Measurements from ENCODE around the gene RIC8B.
A peak's percentile ranks its signal among the peaks of the same experiment; 100 is the strongest.

RIC8B gene

GRCh38 chr12:106839333-106839732 is 64.9 kb downstream of the RIC8B start:
- no peak overlapping the region for H2BK120ac ChIP-seq (ENCODE audit: low read depth, low read length)
- H4K8ac ChIP-seq (ENCODE audit: low read depth, low read length) = no peak overlapping the region
- no peaks in the 10 kb centered on the region for H3K79me1 ChIP-seq (ENCODE audit: low read depth, low read length)
- no peaks in the 10 kb centered on the region for H3K9me3 ChIP-seq (replicated peaks in 1 of 2; ENCODE audit: control insufficient read depth in 2 of 2, insufficient read depth in 1 of 2, low read depth in 1 of 2, low read length in 2 of 2)
- H3K4me1 ChIP-seq (ENCODE audit: control insufficient read depth in 2 of 2, insufficient read depth in 1 of 2, low read depth in 1 of 2, low read length in 2 of 2) = peaks cover 4 to 22% of the 10 kb centered on the region in 2 donors
- no peak overlapping the region for H3K27ac ChIP-seq (replicated peaks; ENCODE audit: low read length)
- H3K4me2 ChIP-seq (ENCODE audit: insufficient read depth, low read length, poor library complexity, severe bottlenecking) = no peak overlapping the region
- H3K27me3 ChIP-seq (ENCODE audit: control insufficient read depth in 3 of 3, insufficient read depth in 3 of 3, low read depth in 1 of 3, low read length in 3 of 3) = no peaks in the 10 kb centered on the region
- H4K91ac ChIP-seq (ENCODE audit: low read depth, low read length, poor library complexity) = no peak overlapping the region
- H2BK15ac ChIP-seq (ENCODE audit: low read length) = no peak overlapping the region
- H3K4me3 ChIP-seq (ENCODE audit: low read length in 2 of 2) = no peak overlapping the region
- H3K9ac ChIP-seq (ENCODE audit: low read depth, low read length, poor library complexity) = no peak overlapping the region
- no peak overlapping the region for H3K4ac ChIP-seq (ENCODE audit: low read length)
- peaks cover 1 to 31% of the 10 kb centered on the region in 2 donors for H3K36me3 ChIP-seq (replicated peaks in 1 of 2; ENCODE audit: control insufficient read depth in 2 of 2, insufficient read depth in 2 of 2, low read length in 2 of 2)
- no CpG with 5 or more reads among the region's 1 CpG for WGBS, 2 donors (ENCODE audit: extremely low coverage in 2 of 2, insufficient read length in 2 of 2, insufficient replicate concordance in 1 of 2)
- DNase-seq (ENCODE audit: low spot score) = no peak
- no peak overlapping the region for H2BK5ac ChIP-seq (ENCODE audit: low read length)
- H2BK12ac ChIP-seq (ENCODE audit: low read length) = no peak overlapping the region
- no peak overlapping the region for H3K18ac ChIP-seq (ENCODE audit: low read length)
- no peak overlapping the region for H3K23ac ChIP-seq (ENCODE audit: low read depth, low read length, poor library complexity)
- H2AK5ac ChIP-seq (ENCODE audit: low read depth, low read length) = no peak overlapping the region
- no peak overlapping the region for H2AFZ ChIP-seq (ENCODE audit: low read length)
- no peak overlapping the region for H3K14ac ChIP-seq (ENCODE audit: low read length)

- no peak overlapping the region for H3K23ac ChIP-seq (ENCODE audit: low read depth, low read length, poor library complexity)
- no peak overlapping the region for H3K4me2 ChIP-seq (ENCODE audit: insufficient read depth, low read length, poor library complexity, severe bottlenecking)
- no peak for DNase-seq (ENCODE audit: low spot score)
Measured at GRCh38 chr12:106840243-106840642, 65.8 kb downstream of the RIC8B start.

GRCh38 chr12:106841510-106842302 is 67.2 kb downstream of the RIC8B start:
- Histone ChIP-seq H3K14ac (ENCODE audit: low read length) (no peak overlapping the region), H2BK120ac (ENCODE audit: low read depth, low read length) (no peak overlapping the region), H3K27ac (replicated peaks; ENCODE audit: low read length) (no peak overlapping the region), H2AK5ac (ENCODE audit: low read depth, low read length) (no peak overlapping the region), H2BK5ac (ENCODE audit: low read length) (no peak overlapping the region), H3K79me1 (ENCODE audit: low read depth, low read length) (no peaks in the 10 kb centered on the region), H4K8ac (ENCODE audit: low read depth, low read length) (no peak overlapping the region), H3K4me1 (ENCODE audit: control insufficient read depth in 2 of 2, insufficient read depth in 1 of 2, low read depth in 1 of 2, low read length in 2 of 2) (peaks cover 4 to 22% of the 10 kb centered on the region in 2 donors), H2BK12ac (ENCODE audit: low read length) (no peak overlapping the region), H3K4ac (ENCODE audit: low read length) (no peak overlapping the region), H3K36me3 (replicated peaks in 1 of 2; ENCODE audit: control insufficient read depth in 2 of 2, insufficient read depth in 2 of 2, low read length in 2 of 2) (peaks cover 4 to 45% of the 10 kb centered on the region in 2 donors), H3K4me2 (ENCODE audit: insufficient read depth, low read length, poor library complexity, severe bottlenecking) (no peak overlapping the region), H3K18ac (ENCODE audit: low read length) (no peak overlapping the region), H2BK15ac (ENCODE audit: low read length) (no peak overlapping the region), H3K27me3 (ENCODE audit: control insufficient read depth in 3 of 3, insufficient read depth in 3 of 3, low read depth in 1 of 3, low read length in 3 of 3) (no peaks in the 10 kb centered on the region), H3K9ac (ENCODE audit: low read depth, low read length, poor library complexity) (no peak overlapping the region), H3K9me3 (replicated peaks in 1 of 2; ENCODE audit: control insufficient read depth in 2 of 2, insufficient read depth in 1 of 2, low read depth in 1 of 2, low read length in 2 of 2) (no peaks in the 10 kb centered on the region), H3K23ac (ENCODE audit: low read depth, low read length, poor library complexity) (no peak overlapping the region), H4K91ac (ENCODE audit: low read depth, low read length, poor library complexity) (no peak overlapping the region), H3K4me3 (ENCODE audit: low read length in 2 of 2) (no peak overlapping the region), H2AFZ (ENCODE audit: low read length) (no peak overlapping the region)
- DNase-seq (ENCODE audit: low spot score) = peak; percentile 38
- no CpG with 5 or more reads among the region's 1 CpG for WGBS, 2 donors (ENCODE audit: extremely low coverage in 2 of 2, insufficient read length in 2 of 2, insufficient replicate concordance in 1 of 2)

More at GRCh38 chr12:106840243-106840642, 65.8 kb downstream of the RIC8B start:
- Histone ChIP-seq H3K27ac (replicated peaks; ENCODE audit: low read length) (no peak overlapping the region), H3K4me1 (ENCODE audit: control insufficient read depth in 2 of 2, insufficient read depth in 1 of 2, low read depth in 1 of 2, low read length in 2 of 2) (peaks cover 4 to 22% of the 10 kb centered on the region in 2 donors), H2BK120ac (ENCODE audit: low read depth, low read length) (no peak overlapping the region), H2BK12ac (ENCODE audit: low read length) (no peak overlapping the region), H3K18ac (ENCODE audit: low read length) (no peak overlapping the region), H2BK5ac (ENCODE audit: low read length) (no peak overlapping the region), H3K4me3 (ENCODE audit: low read length in 2 of 2) (no peak overlapping the region), H3K4ac (ENCODE audit: low read length) (no peak overlapping the region), H2BK15ac (ENCODE audit: low read length) (no peak overlapping the region), H4K91ac (ENCODE audit: low read depth, low read length, poor library complexity) (no peak overlapping the region), H3K9me3 (replicated peaks in 1 of 2; ENCODE audit: control insufficient read depth in 2 of 2, insufficient read depth in 1 of 2, low read depth in 1 of 2, low read length in 2 of 2) (no peaks in the 10 kb centered on the region), H3K27me3 (ENCODE audit: control insufficient read depth in 3 of 3, insufficient read depth in 3 of 3, low read depth in 1 of 3, low read length in 3 of 3) (no peaks in the 10 kb centered on the region), H3K79me1 (ENCODE audit: low read depth, low read length) (no peaks in the 10 kb centered on the region), H3K9ac (ENCODE audit: low read depth, low read length, poor library complexity) (no peak overlapping the region), H4K8ac (ENCODE audit: low read depth, low read length) (no peak overlapping the region), H3K36me3 (replicated peaks in 1 of 2; ENCODE audit: control insufficient read depth in 2 of 2, insufficient read depth in 2 of 2, low read length in 2 of 2) (peaks cover 1 to 35% of the 10 kb centered on the region in 2 donors), H3K14ac (ENCODE audit: low read length) (no peak overlapping the region), H2AK5ac (ENCODE audit: low read depth, low read length) (no peak overlapping the region), H2AFZ (ENCODE audit: low read length) (peak overlapping the region; percentile 3)
- WGBS, 2 donors (ENCODE audit: extremely low coverage in 2 of 2, insufficient read length in 2 of 2, insufficient replicate concordance in 1 of 2) = no CpG with 5 or more reads among the region's 1 CpG

- Histone ChIP-seq H3K4me1 (ENCODE audit: control insufficient read depth in 2 of 2, insufficient read depth in 1 of 2, low read depth in 1 of 2, low read length in 2 of 2) (peaks cover 0 to 12% of the 10 kb centered on the region in 2 donors), H3K9ac (ENCODE audit: low read depth, low read length, poor library complexity) (no peak overlapping the region), H2BK5ac (ENCODE audit: low read length) (no peak overlapping the region), H3K23ac (ENCODE audit: low read depth, low read length, poor library complexity) (no peak overlapping the region), H3K4me3 (ENCODE audit: low read length in 2 of 2) (no peak overlapping the region), H2BK120ac (ENCODE audit: low read depth, low read length) (no peak overlapping the region), H3K9me3 (replicated peaks in 1 of 2; ENCODE audit: control insufficient read depth in 2 of 2, insufficient read depth in 1 of 2, low read depth in 1 of 2, low read length in 2 of 2) (peaks cover 0 to 24% of the 10 kb centered on the region in 2 donors), H4K91ac (ENCODE audit: low read depth, low read length, poor library complexity) (no peak overlapping the region), H3K79me1 (ENCODE audit: low read depth, low read length) (peaks cover 2% of the 10 kb centered on the region), H3K36me3 (replicated peaks in 1 of 2; ENCODE audit: control insufficient read depth in 2 of 2, insufficient read depth in 2 of 2, low read length in 2 of 2) (peaks cover 8 to 85% of the 10 kb centered on the region in 2 donors), H4K8ac (ENCODE audit: low read depth, low read length) (no peak overlapping the region), H3K27ac (replicated peaks; ENCODE audit: low read length) (no peak overlapping the region), H3K14ac (ENCODE audit: low read length) (no peak overlapping the region), H3K18ac (ENCODE audit: low read length) (no peak overlapping the region), H3K27me3 (ENCODE audit: control insufficient read depth in 3 of 3, insufficient read depth in 3 of 3, low read depth in 1 of 3, low read length in 3 of 3) (no peaks in the 10 kb centered on the region), H2AK5ac (ENCODE audit: low read depth, low read length) (no peak overlapping the region), H2AFZ (ENCODE audit: low read length) (no peak overlapping the region), H3K4me2 (ENCODE audit: insufficient read depth, low read length, poor library complexity, severe bottlenecking) (no peak overlapping the region), H2BK15ac (ENCODE audit: low read length) (no peak overlapping the region), H3K4ac (ENCODE audit: low read length) (no peak overlapping the region), H2BK12ac (ENCODE audit: low read length) (no peak overlapping the region)
- DNase-seq (ENCODE audit: low spot score) = no peak
- WGBS, 2 donors (ENCODE audit: extremely low coverage in 2 of 2, insufficient read length in 2 of 2, insufficient replicate concordance in 1 of 2) = 100% methylated on average over 1 of the region's 4 CpGs
Measured at GRCh38 chr12:106845902-106846301, 71.4 kb downstream of the RIC8B start.
